ENCODE results near the gene TMEM150B.

The TMEM150B gene

GRCh38 chr19:55265723-55266386, 59.3 kb downstream of the TMEM150B start:
- Histone ChIP-seq H3K36me3 (ENCODE audit: control insufficient read depth in 1 of 2, insufficient read depth in 2 of 2, low read depth in 1 of 2, low read length in 2 of 2) (peaks cover 16 to 39% of the 10 kb centered on the region in 2 experiments), H3K9me3 (ENCODE audit: control insufficient read depth, low read length) (no peaks in the 10 kb centered on the region), H3K14ac (ENCODE audit: low read length in 2 of 2) (no peak overlapping the region), H3K18ac (ENCODE audit: low read depth in 1 of 2, low read length in 2 of 2) (no peak overlapping the region), H3K9ac (ENCODE audit: low read length) (no peak overlapping the region), H2BK12ac (ENCODE audit: low read length in 2 of 2) (no peak overlapping the region), H3K4me1 (ENCODE audit: control insufficient read depth, insufficient read depth, low read depth, low read length) (peaks cover 1% of the 10 kb centered on the region), H3K4me3 (ENCODE audit: insufficient read depth in 1 of 2, low read depth in 1 of 2, low read length in 2 of 2) (no peak overlapping the region), H4K8ac (ENCODE audit: low read length) (no peak overlapping the region), H3K27ac (ENCODE audit: low read length, poor library complexity, severe bottlenecking) (no peak overlapping the region), H2BK120ac (ENCODE audit: low read depth, low read length) (no peak overlapping the region), H3K23ac (ENCODE audit: low read length in 2 of 2) (no peak overlapping the region), H3K4me2 (ENCODE audit: low read length, poor library complexity, severe bottlenecking) (no peak overlapping the region), H2BK5ac (ENCODE audit: low read depth, low read length, poor library complexity, severe bottlenecking) (no peak overlapping the region), H2AFZ (ENCODE audit: low read depth, low read length) (no peak overlapping the region), H2BK15ac (ENCODE audit: low read depth, poor library complexity, severe bottlenecking) (no peak overlapping the region), H3K4ac (ENCODE audit: low read depth in 1 of 2, low read length in 2 of 2) (no peak overlapping the region), H4K91ac (ENCODE audit: low read length) (no peak overlapping the region), H3K79me1 (replicated peaks; ENCODE audit: low read length, poor library complexity, severe bottlenecking) (peaks cover 23% of the 10 kb centered on the region), H3K27me3 (ENCODE audit: control insufficient read depth in 1 of 2, insufficient read depth in 1 of 2, low read length in 2 of 2) (no peaks in the 10 kb centered on the region), H2AK5ac (ENCODE audit: low read length, severe bottlenecking) (no peak overlapping the region)
- no peak for DNase-seq
- 94% methylated on average over 12 of the region's 12 CpGs for WGBS

- Histone ChIP-seq H2BK5ac (ENCODE audit: low read depth, low read length, poor library complexity, severe bottlenecking) (no peak overlapping the region), H3K14ac (ENCODE audit: low read length in 2 of 2) (no peak overlapping the region), H3K4me2 (ENCODE audit: low read length, poor library complexity, severe bottlenecking) (no peak overlapping the region), H4K91ac (ENCODE audit: low read length) (no peak overlapping the region), H3K9me3 (ENCODE audit: control insufficient read depth, low read length) (no peaks in the 10 kb centered on the region), H3K4me3 (ENCODE audit: insufficient read depth in 1 of 2, low read depth in 1 of 2, low read length in 2 of 2) (no peak overlapping the region), H3K27me3 (ENCODE audit: control insufficient read depth in 1 of 2, insufficient read depth in 1 of 2, low read length in 2 of 2) (no peaks in the 10 kb centered on the region), H2BK120ac (ENCODE audit: low read depth, low read length) (no peak overlapping the region), H4K8ac (ENCODE audit: low read length) (no peak overlapping the region), H2BK12ac (ENCODE audit: low read length in 2 of 2) (no peak overlapping the region), H3K9ac (ENCODE audit: low read length) (no peak overlapping the region), H3K23ac (ENCODE audit: low read length in 2 of 2) (no peak overlapping the region), H3K4me1 (ENCODE audit: control insufficient read depth, insufficient read depth, low read depth, low read length) (peaks cover 1% of the 10 kb centered on the region), H2AFZ (ENCODE audit: low read depth, low read length) (no peak overlapping the region), H3K27ac (ENCODE audit: low read length, poor library complexity, severe bottlenecking) (no peak overlapping the region), H2BK15ac (ENCODE audit: low read depth, poor library complexity, severe bottlenecking) (no peak overlapping the region), H2AK5ac (ENCODE audit: low read length, severe bottlenecking) (no peak overlapping the region), H3K36me3 (ENCODE audit: control insufficient read depth in 1 of 2, insufficient read depth in 2 of 2, low read depth in 1 of 2, low read length in 2 of 2) (peaks cover 16 to 32% of the 10 kb centered on the region in 2 experiments), H3K18ac (ENCODE audit: low read depth in 1 of 2, low read length in 2 of 2) (no peak overlapping the region), H3K4ac (ENCODE audit: low read depth in 1 of 2, low read length in 2 of 2) (no peak overlapping the region), H3K79me1 (replicated peaks; ENCODE audit: low read length, poor library complexity, severe bottlenecking) (peaks cover 18% of the 10 kb centered on the region)
- DNase-seq, result no peak
- WGBS, result 89% methylated on average over 16 of the region's 16 CpGs
Observed at GRCh38 chr19:55265173-55265572, 60.0 kb downstream of the TMEM150B start.

GRCh38 chr19:55264531-55264930, 60.6 kb downstream of the TMEM150B start:
- Histone ChIP-seq H3K9ac (ENCODE audit: low read length) (no peak overlapping the region), H2AK5ac (ENCODE audit: low read length, severe bottlenecking) (no peak overlapping the region), H4K8ac (ENCODE audit: low read length) (no peak overlapping the region), H3K4me1 (ENCODE audit: control insufficient read depth, insufficient read depth, low read depth, low read length) (peaks cover 4% of the 10 kb centered on the region), H3K4me3 (ENCODE audit: insufficient read depth in 1 of 2, low read depth in 1 of 2, low read length in 2 of 2) (no peak overlapping the region), H3K4ac (ENCODE audit: low read depth in 1 of 2, low read length in 2 of 2) (no peak overlapping the region), H3K27me3 (ENCODE audit: control insufficient read depth in 1 of 2, insufficient read depth in 1 of 2, low read length in 2 of 2) (no peaks in the 10 kb centered on the region), H3K4me2 (ENCODE audit: low read length, poor library complexity, severe bottlenecking) (no peak overlapping the region), H2BK5ac (ENCODE audit: low read depth, low read length, poor library complexity, severe bottlenecking) (no peak overlapping the region), H2BK120ac (ENCODE audit: low read depth, low read length) (no peak overlapping the region), H3K27ac (ENCODE audit: low read length, poor library complexity, severe bottlenecking) (no peak overlapping the region), H3K9me3 (ENCODE audit: control insufficient read depth, low read length) (no peaks in the 10 kb centered on the region), H3K23ac (ENCODE audit: low read length in 2 of 2) (no peak overlapping the region), H4K91ac (ENCODE audit: low read length) (no peak overlapping the region), H3K36me3 (ENCODE audit: control insufficient read depth in 1 of 2, insufficient read depth in 2 of 2, low read depth in 1 of 2, low read length in 2 of 2) (peaks cover 16 to 26% of the 10 kb centered on the region in 2 experiments), H2BK15ac (ENCODE audit: low read depth, poor library complexity, severe bottlenecking) (no peak overlapping the region), H2BK12ac (ENCODE audit: low read length in 2 of 2) (no peak overlapping the region), H3K79me1 (replicated peaks; ENCODE audit: low read length, poor library complexity, severe bottlenecking) (peaks cover 17% of the 10 kb centered on the region), H3K18ac (ENCODE audit: low read depth in 1 of 2, low read length in 2 of 2) (no peak overlapping the region), H3K14ac (ENCODE audit: low read length in 2 of 2) (no peak overlapping the region), H2AFZ (ENCODE audit: low read depth, low read length) (no peak overlapping the region)
- no peak for DNase-seq
- 94% methylated on average over 5 of the region's 5 CpGs for WGBS
